CD14-positive monocyte (primary cell): ENCODE data around the gene ZNF619. TPM values are rescaled to one million over a fixed set of nuclear protein-coding genes. Genes with fewer than 3 reads are reported as not detected.

Experiments used
- DNase-seq, 3 donors: peaks; one replicate each; pipeline ENCODE4 v3.0.0-alpha.2; 2011 to 2022
- H2AFZ ChIP-seq: 2 replicates; pipeline ENCODE4 v1.6.0; 2012; ENCODE audit warnings: mild to moderate bottlenecking, low read depth, low read length, inconsistent platforms; ENCODE audit not compliant: insufficient read depth, poor library complexity, severe bottlenecking
- H3K27ac ChIP-seq, 2 donors: 1 replicate in 1 of 2; 2 replicates in 1 of 2; pipeline ENCODE4 v1.5.1; 2012 to 2013; ENCODE audit warnings: low read length in 2 of 2, control low read depth in 1 of 2, inconsistent platforms in 1 of 2, low read depth in 1 of 2, mild to moderate bottlenecking in 1 of 2
- H3K27me3 ChIP-seq, 2 donors: one replicate each; pipeline versions ENCODE4 v1.6.0 to v1.6.1; 2011 to 2013; ENCODE audit warnings: low read length in 2 of 2; ENCODE audit not compliant: control insufficient read depth in 2 of 2, insufficient read depth in 2 of 2
- H3K36me3 ChIP-seq, 2 donors: replicated peaks in 1 of 2; 1 replicate in 1 of 2; 2 replicates in 1 of 2; pipeline versions ENCODE4 v1.5.1 to v1.6.1; 2012 to 2013; ENCODE audit warnings: low read length in 2 of 2, control low read depth in 1 of 2, inconsistent platforms in 1 of 2, mild to moderate bottlenecking in 1 of 2; ENCODE audit not compliant: insufficient read depth in 2 of 2, control insufficient read depth in 1 of 2
- H3K4me1 ChIP-seq, 2 donors: 1 replicate in 1 of 2; 2 replicates in 1 of 2; pipeline versions ENCODE4 v1.5.1 to v1.6.1; 2012 to 2013; ENCODE audit warnings: low read length in 2 of 2, control low read depth in 1 of 2, inconsistent platforms in 1 of 2, mild to moderate bottlenecking in 1 of 2, moderate library complexity in 1 of 2; ENCODE audit not compliant: insufficient read depth in 2 of 2, control insufficient read depth in 1 of 2
- H3K4me2 ChIP-seq: replicated peaks from 2 replicates; pipeline ENCODE3; 2012; ENCODE audit warnings: low read length, moderate library complexity, mild to moderate bottlenecking; ENCODE audit not compliant: poor library complexity, severe bottlenecking; ENCODE audit errors: extremely low read depth
- H3K4me3 ChIP-seq, 3 experiments: fragments of 200-600 bp in 1 of 3; sonication (generic) in 1 of 3; replicated peaks in 1 of 3; 1 replicate in 2 of 3; 2 replicates in 1 of 3; pipeline ENCODE4 v1.5.1; 2011 to 2013; ENCODE audit warnings: low read length in 3 of 3, mild to moderate bottlenecking in 3 of 3, control low read depth in 2 of 3, low read depth in 2 of 3, inconsistent platforms in 1 of 3, moderate library complexity in 1 of 3
- H3K79me2 ChIP-seq: 2 replicates; pipeline ENCODE4 v1.6.0; 2012; ENCODE audit warnings: mild to moderate bottlenecking, control low read depth, inconsistent platforms, low read length, moderate library complexity; ENCODE audit not compliant: insufficient read depth
- H3K9ac ChIP-seq: 2 replicates; pipeline ENCODE4 v1.6.0; 2017; ENCODE audit warnings: low read length, mild to moderate bottlenecking; ENCODE audit not compliant: insufficient read depth, poor library complexity, severe bottlenecking
- H3K9me3 ChIP-seq, 2 donors: replicated peaks in 1 of 2; 1 replicate in 1 of 2; 2 replicates in 1 of 2; pipeline versions ENCODE4 v1.5.1 to v1.6.1; 2012 to 2013; ENCODE audit warnings: low read length in 2 of 2, control low read depth in 1 of 2; ENCODE audit not compliant: control insufficient read depth in 1 of 2, insufficient read depth in 1 of 2
- H4K20me1 ChIP-seq: 2 replicates; pipeline ENCODE4 v1.6.0; 2012; ENCODE audit warnings: mild to moderate bottlenecking, low read length, control low read depth, moderate library complexity; ENCODE audit not compliant: insufficient read depth
- H3K27ac Mint-ChIP-seq, 7 donors: one replicate each; pipeline ENCODE4 v1.8.0; 2020; ENCODE audit warnings: mild to moderate bottlenecking in 7 of 7, mixed read lengths in 7 of 7, moderate library complexity in 6 of 7, inconsistent platforms in 2 of 7
- H3K27me3 Mint-ChIP-seq, 3 donors: one replicate each; pipeline ENCODE4 v1.8.0; 2021 to 2022; ENCODE audit warnings: low read depth in 3 of 3, mild to moderate bottlenecking in 3 of 3, mixed read lengths in 3 of 3, moderate library complexity in 3 of 3, inconsistent platforms in 1 of 3
- H3K36me3 Mint-ChIP-seq, 2 donors: one replicate each; pipeline ENCODE4 v1.8.0; 2020; ENCODE audit warnings: mixed read lengths in 2 of 2, inconsistent platforms in 1 of 2, mild to moderate bottlenecking in 1 of 2
- H3K4me1 Mint-ChIP-seq: one replicate; pipeline ENCODE4 v1.8.0; 2020; ENCODE audit warnings: mild to moderate bottlenecking, mixed read lengths
- H3K4me3 Mint-ChIP-seq, 2 donors: one replicate each; pipeline ENCODE4 v1.8.0; 2020; ENCODE audit warnings: mild to moderate bottlenecking in 2 of 2, mixed read lengths in 2 of 2, moderate library complexity in 1 of 2
- H3K9me3 Mint-ChIP-seq, 7 donors: one replicate each; pipeline ENCODE4 v1.8.0; 2020 to 2022; ENCODE audit warnings: mixed read lengths in 7 of 7, mild to moderate bottlenecking in 6 of 7, moderate library complexity in 6 of 7, inconsistent platforms in 2 of 7
- WGBS: methylation state at CpG from one replicate; pipeline ENCODE4 v1.1.5; 2013; ENCODE audit warnings: missing lambda C conversion rate; ENCODE audit not compliant: insufficient coverage; 5-methylcytosine and 5-hydroxymethylcytosine counted together
- intact Hi-C, 2 donors: fragments of 100-400 bp; cut with micrococcal nuclease; formaldehyde crosslinking; loops; one replicate each; pipeline versions ENCODE4 v1.15.0 to v1.15.1; 2023
- polyA plus RNA-seq, 3 donors: library from polyadenylated mRNA; depleted of rRNA in 1 of 3; unstranded in 2 of 3; stranded (reverse) in 1 of 3; fragments of 300-500 nt in 2 of 3; fragments of >200 nt in 1 of 3; fragmentation: Illumina TruSeq in 2 of 3; gene quantifications; 1 replicate in 2 of 3; 2 replicates in 1 of 3; pipeline ENCODE4 v1.2.3, GENCODE V29; 2012 to 2021
- TF ChIP-seq, protein P1 (sequence below): fragments of 200-600 bp; IDR thresholded peaks from one replicate; pipeline ENCODE4 v1.8.0; 2022; ENCODE audit warnings: antibody characterized with exemption, mild to moderate bottlenecking

Gene ZNF619
- polyA plus RNA-seq, 3 donors: 1.6 to 3.4 (median 1.8) TPM

DNA sequence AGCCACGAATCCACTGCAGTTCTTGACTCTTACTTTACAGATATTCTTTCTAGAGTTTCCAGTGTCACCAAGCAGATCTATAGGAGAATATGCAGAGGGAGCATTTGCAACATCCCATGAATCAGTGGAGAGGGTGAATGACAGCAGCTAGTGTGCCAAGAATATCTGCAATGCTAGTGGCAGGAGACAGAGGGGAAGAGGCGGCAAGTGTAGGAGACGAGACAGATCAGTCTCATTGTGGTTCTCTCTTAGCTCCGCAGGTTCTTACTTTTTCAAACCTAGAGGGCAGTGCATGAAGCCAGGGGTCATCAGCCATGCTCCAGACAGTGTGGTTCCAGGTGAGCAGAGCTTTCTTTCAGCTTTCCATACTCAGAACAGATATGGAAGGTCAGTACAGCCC is 744 bp downstream of the ZNF619 start:
- peaks cover 16% of the 10 kb centered on the region for H3K4me1 Mint-ChIP-seq
- intact Hi-C loops: loop anchor here in 1 of 2 donors (10.0 kb wide), 1 partner anchor 47 kb away; the partner anchor contains the start of gene ZNF621
- H3K27ac ChIP-seq: peak overlapping the region in 1 of 2 donors; percentile 95
- H3K4me3 Mint-ChIP-seq: peak overlapping the region; percentile 88 to 95
- H3K4me3 ChIP-seq: peak overlapping the region; percentile 85 to 95 (median 86)
- H3K9me3 ChIP-seq: no peaks in the 10 kb centered on the region
- H3K36me3 Mint-ChIP-seq: peaks cover 23 to 29% of the 10 kb centered on the region in 2 donors
- H3K36me3 ChIP-seq: peaks cover 33 to 44% of the 10 kb centered on the region in 2 donors
- H3K4me2 ChIP-seq: peak overlapping the region; percentile 82
- no peak for DNase-seq
- WGBS: 38% methylated on average over 3 of the region's 4 CpGs
- peaks cover 12 to 13% of the 10 kb centered on the region in 2 donors for H3K4me1 ChIP-seq
- no peaks in the 10 kb centered on the region for H3K9me3 Mint-ChIP-seq
- peak overlapping the region in 6 of 7 donors; percentile 21 to 97 (median 96) for H3K27ac Mint-ChIP-seq
- H3K79me2 ChIP-seq: peaks cover 6% of the 10 kb centered on the region
- H2AFZ ChIP-seq: peak overlapping the region; percentile 96
- H4K20me1 ChIP-seq: no peaks in the 10 kb centered on the region
- peak overlapping the region; percentile 87 for H3K9ac ChIP-seq
- no peaks in the 10 kb centered on the region for H3K27me3 ChIP-seq
- TF ChIP-seq, protein P1, sequence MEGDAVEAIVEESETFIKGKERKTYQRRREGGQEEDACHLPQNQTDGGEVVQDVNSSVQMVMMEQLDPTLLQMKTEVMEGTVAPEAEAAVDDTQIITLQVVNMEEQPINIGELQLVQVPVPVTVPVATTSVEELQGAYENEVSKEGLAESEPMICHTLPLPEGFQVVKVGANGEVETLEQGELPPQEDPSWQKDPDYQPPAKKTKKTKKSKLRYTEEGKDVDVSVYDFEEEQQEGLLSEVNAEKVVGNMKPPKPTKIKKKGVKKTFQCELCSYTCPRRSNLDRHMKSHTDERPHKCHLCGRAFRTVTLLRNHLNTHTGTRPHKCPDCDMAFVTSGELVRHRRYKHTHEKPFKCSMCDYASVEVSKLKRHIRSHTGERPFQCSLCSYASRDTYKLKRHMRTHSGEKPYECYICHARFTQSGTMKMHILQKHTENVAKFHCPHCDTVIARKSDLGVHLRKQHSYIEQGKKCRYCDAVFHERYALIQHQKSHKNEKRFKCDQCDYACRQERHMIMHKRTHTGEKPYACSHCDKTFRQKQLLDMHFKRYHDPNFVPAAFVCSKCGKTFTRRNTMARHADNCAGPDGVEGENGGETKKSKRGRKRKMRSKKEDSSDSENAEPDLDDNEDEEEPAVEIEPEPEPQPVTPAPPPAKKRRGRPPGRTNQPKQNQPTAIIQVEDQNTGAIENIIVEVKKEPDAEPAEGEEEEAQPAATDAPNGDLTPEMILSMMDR: no peak
- H3K27me3 Mint-ChIP-seq: peaks cover 0 to 3% (median 1%) of the 10 kb centered on the region in 3 donors

DNA sequence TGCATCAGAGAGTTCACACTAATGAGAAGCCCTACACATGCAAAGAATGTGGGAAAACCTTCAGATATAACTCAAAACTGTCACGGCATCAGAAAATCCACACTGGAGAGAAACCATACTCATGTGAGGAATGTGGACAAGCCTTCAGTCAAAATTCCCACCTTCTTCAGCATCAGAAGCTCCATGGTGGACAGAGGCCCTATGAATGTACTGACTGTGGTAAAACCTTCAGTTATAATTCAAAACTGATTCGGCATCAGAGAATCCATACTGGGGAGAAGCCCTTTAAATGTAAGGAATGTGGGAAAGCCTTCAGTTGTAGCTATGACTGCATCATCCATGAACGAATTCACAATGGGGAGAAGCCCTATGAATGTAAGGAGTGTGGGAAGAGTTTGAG is 10.2 kb downstream of the ZNF619 start:
- no peak for DNase-seq
- TF ChIP-seq, protein P1: no peak
- H3K4me1 Mint-ChIP-seq: no peaks in the 10 kb centered on the region
- 100% methylated on average over 1 of the region's 3 CpGs for WGBS
- H3K27ac Mint-ChIP-seq: no peak overlapping the region
- H3K79me2 ChIP-seq: no peaks in the 10 kb centered on the region
- intact Hi-C loops: no loop called here
- peaks cover 45 to 69% of the 10 kb centered on the region in 2 donors for H3K36me3 Mint-ChIP-seq
- no peak overlapping the region for H3K4me3 ChIP-seq
- no peaks in the 10 kb centered on the region for H3K4me1 ChIP-seq
- H2AFZ ChIP-seq: no peak overlapping the region
- peaks cover 0 to 3% (median 0%) of the 10 kb centered on the region in 3 donors for H3K27me3 Mint-ChIP-seq
- no peaks in the 10 kb centered on the region for H4K20me1 ChIP-seq
- H3K4me2 ChIP-seq: no peak overlapping the region
- peaks cover 53 to 62% of the 10 kb centered on the region in 2 donors for H3K36me3 ChIP-seq
- peaks cover 18 to 33% (median 23%) of the 10 kb centered on the region in 7 donors for H3K9me3 Mint-ChIP-seq
- H3K9me3 ChIP-seq: peaks cover 22 to 30% of the 10 kb centered on the region in 2 donors
- H3K27me3 ChIP-seq: no peaks in the 10 kb centered on the region
- H3K9ac ChIP-seq: no peak overlapping the region
- no peak overlapping the region for H3K4me3 Mint-ChIP-seq
- no peak overlapping the region for H3K27ac ChIP-seq
